PC-3 (cell line): ENCODE results near the gene PLEKHM3. TPM values are rescaled to one million over a fixed set of nuclear protein-coding genes. Genes with fewer than 3 reads are reported as not detected.

Experiments used
- ATAC-seq: fragments of 200-7000 bp; cut with Tn5 transposase; 2 replicates; pipeline ENCODE4 v1.9.1; 2020; ENCODE audit warnings: mild to moderate bottlenecking, moderate library complexity
- BruUV-seq: library from RNA; stranded (reverse); fragments of 400-500 nt; replicated peaks from 2 replicates; lab custom pipeline; 2021; lab: Mats Ljungman, UMichigan
- CTCF ChIA-PET: fragments of 300-600 bp; sonication (Branson Sonifier 250); formaldehyde crosslinking; loops from one replicate; lab custom pipeline; 2022; ENCODE audit warnings: antibody characterized with exemption; lab: Charles Lee
- POLR2A ChIA-PET: fragments of 300-600 bp; sonication (Branson Sonifier 250); formaldehyde crosslinking; loops from one replicate; lab custom pipeline; 2022; ENCODE audit warnings: antibody characterized with exemption; ENCODE audit not compliant: unreplicated experiment; lab: Charles Lee
- DNase-seq: peaks from one replicate; pipeline ENCODE4 v3.0.0-alpha.2; 2015
- H2AFZ ChIP-seq: fragments of 300-600 bp; sonication (generic); 2 replicates; pipeline ENCODE4 v1.6.0; 2016; ENCODE audit warnings: antibody characterized with exemption, low read length
- H3F3A ChIP-seq: fragments of 300-600 bp; sonication (generic); one replicate; pipeline ENCODE4 v1.6.0; 2017; ENCODE audit warnings: antibody characterized with exemption, low read length, control low read depth, mild to moderate bottlenecking; ENCODE audit not compliant: unreplicated experiment
- H3K27ac ChIP-seq: fragments of 300-600 bp; sonication (generic); 2 replicates; pipeline ENCODE4 v1.5.1; 2016; ENCODE audit warnings: mild to moderate bottlenecking, low read length
- H3K27me3 ChIP-seq: fragments of 300-600 bp; sonication (generic); 2 replicates; pipeline ENCODE4 v1.6.1; 2016; ENCODE audit warnings: low read length, mixed read lengths
- H3K36me3 ChIP-seq: fragments of 300-600 bp; sonication (generic); 2 replicates; pipeline ENCODE4 v1.6.1; 2016; ENCODE audit warnings: low read depth, mixed run types, low read length, mixed read lengths
- H3K4me1 ChIP-seq: fragments of 300-600 bp; sonication (generic); 2 replicates; pipeline ENCODE4 v1.5.1; 2016; ENCODE audit warnings: low read length; ENCODE audit not compliant: insufficient read depth
- H3K4me2 ChIP-seq: fragments of 300-600 bp; sonication (generic); 2 replicates; pipeline ENCODE4 v1.6.0; 2016; ENCODE audit warnings: low read length
- H3K4me3 ChIP-seq: fragments of 300-600 bp; sonication (generic); 2 replicates; pipeline ENCODE4 v1.5.1; 2016; ENCODE audit warnings: mild to moderate bottlenecking, low read length, mixed read lengths
- H3K79me2 ChIP-seq: fragments of 300-600 bp; sonication (generic); 2 replicates; pipeline ENCODE4 v1.6.1; 2017; ENCODE audit warnings: low read length, mixed read lengths
- H3K9ac ChIP-seq: fragments of 300-600 bp; sonication (generic); 2 replicates; pipeline ENCODE4 v1.6.0; 2016; ENCODE audit warnings: mild to moderate bottlenecking, low read length
- H3K9me2 ChIP-seq: fragments of 300-600 bp; sonication (generic); replicated peaks from 2 replicates; pipeline ENCODE4 v1.6.1; 2016; ENCODE audit warnings: mixed run types, low read length, mixed read lengths
- H3K9me3 ChIP-seq: fragments of 300-600 bp; sonication (generic); 2 replicates; pipeline ENCODE4 v1.6.1; 2016; ENCODE audit warnings: low read length, mixed read lengths
- H4K20me1 ChIP-seq: fragments of 300-600 bp; sonication (generic); 2 replicates; pipeline ENCODE4 v1.6.1; 2016; ENCODE audit warnings: low read length, mixed read lengths
- EZH2 ChIP-seq: fragments of 300-600 bp; sonication (generic); IDR thresholded peaks from one replicate; pipeline ENCODE4 v1.6.1; 2017; ENCODE audit warnings: antibody characterized with exemption, mild to moderate bottlenecking, low read length; ENCODE audit not compliant: unreplicated experiment
- EZH2phosphoT487 ChIP-seq: fragments of 300-600 bp; sonication (generic); IDR thresholded peaks from 2 replicates; pipeline ENCODE4 v1.6.1; 2018; ENCODE audit warnings: mild to moderate bottlenecking, antibody characterized with exemption, low read length, borderline replicate concordance
- intact Hi-C: fragments of 100-400 bp; cut with micrococcal nuclease; formaldehyde crosslinking; loops from 2 replicates; pipeline ENCODE4 v1.9.0; 2023
- total RNA-seq: library from RNA; depleted of rRNA; stranded (reverse); fragments of >200 nt; gene quantifications from 2 replicates; pipeline ENCODE4 v1.2.3, GENCODE V29; 2014
- TF ChIP-seq, protein P1 (sequence below): fragments of 300-600 bp; sonication (generic); conservative IDR thresholded peaks from 2 replicates; pipeline ENCODE4 v1.5.1; 2017; ENCODE audit warnings: antibody characterized with exemption, low read depth, mild to moderate bottlenecking, low read length

PLEKHM3 gene
- total RNA-seq, 1 experiment from 2014 or later = 5.9 TPM

DNA sequence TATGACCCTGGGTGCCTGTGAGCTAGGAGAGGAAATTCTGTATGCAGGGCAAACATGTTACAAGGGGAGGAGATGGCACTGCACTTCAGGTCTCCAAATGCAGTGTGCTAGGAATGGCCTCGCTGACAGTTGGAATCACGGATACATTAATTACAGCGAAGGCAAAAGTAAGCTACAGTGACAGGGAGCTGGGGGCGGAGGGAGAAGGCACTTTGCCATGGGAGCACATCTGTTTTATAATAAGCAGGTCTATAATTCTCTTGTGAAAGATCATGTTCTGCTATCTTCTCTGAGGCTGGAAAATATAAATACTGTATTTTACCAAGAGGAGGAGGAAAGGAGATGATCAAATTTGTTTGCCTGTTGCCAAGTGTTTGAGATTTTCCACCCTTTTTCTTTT is 199.3 kb downstream of the PLEKHM3 start:
- intact Hi-C loops = no loop called here
- H3K4me2 ChIP-seq = no peak overlapping the region
- no peak overlapping the region for H3K9ac ChIP-seq
- no peaks in the 10 kb centered on the region for H4K20me1 ChIP-seq
- TF ChIP-seq EZH2 (no peak), EZH2phosphoT487 (no peak)
- TF ChIP-seq, protein P1, sequence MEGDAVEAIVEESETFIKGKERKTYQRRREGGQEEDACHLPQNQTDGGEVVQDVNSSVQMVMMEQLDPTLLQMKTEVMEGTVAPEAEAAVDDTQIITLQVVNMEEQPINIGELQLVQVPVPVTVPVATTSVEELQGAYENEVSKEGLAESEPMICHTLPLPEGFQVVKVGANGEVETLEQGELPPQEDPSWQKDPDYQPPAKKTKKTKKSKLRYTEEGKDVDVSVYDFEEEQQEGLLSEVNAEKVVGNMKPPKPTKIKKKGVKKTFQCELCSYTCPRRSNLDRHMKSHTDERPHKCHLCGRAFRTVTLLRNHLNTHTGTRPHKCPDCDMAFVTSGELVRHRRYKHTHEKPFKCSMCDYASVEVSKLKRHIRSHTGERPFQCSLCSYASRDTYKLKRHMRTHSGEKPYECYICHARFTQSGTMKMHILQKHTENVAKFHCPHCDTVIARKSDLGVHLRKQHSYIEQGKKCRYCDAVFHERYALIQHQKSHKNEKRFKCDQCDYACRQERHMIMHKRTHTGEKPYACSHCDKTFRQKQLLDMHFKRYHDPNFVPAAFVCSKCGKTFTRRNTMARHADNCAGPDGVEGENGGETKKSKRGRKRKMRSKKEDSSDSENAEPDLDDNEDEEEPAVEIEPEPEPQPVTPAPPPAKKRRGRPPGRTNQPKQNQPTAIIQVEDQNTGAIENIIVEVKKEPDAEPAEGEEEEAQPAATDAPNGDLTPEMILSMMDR = no peak
- peaks cover 32% of the 10 kb centered on the region for H3K4me1 ChIP-seq
- no peak for DNase-seq
- no TSS peak for BruUV-seq
- no peaks in the 10 kb centered on the region for H3K9me2 ChIP-seq
- no peaks in the 10 kb centered on the region for H3F3A ChIP-seq
- no peaks in the 10 kb centered on the region for H3K27me3 ChIP-seq
- ChIA-PET CTCF (no interaction called here), POLR2A (no interaction called here)
- no peak overlapping the region for H2AFZ ChIP-seq
- no peak for ATAC-seq
- H3K9me3 ChIP-seq = no peaks in the 10 kb centered on the region
- no peak overlapping the region for H3K4me3 ChIP-seq
- H3K79me2 ChIP-seq = no peaks in the 10 kb centered on the region
- H3K36me3 ChIP-seq = no peaks in the 10 kb centered on the region
- no peak overlapping the region for H3K27ac ChIP-seq

DNA sequence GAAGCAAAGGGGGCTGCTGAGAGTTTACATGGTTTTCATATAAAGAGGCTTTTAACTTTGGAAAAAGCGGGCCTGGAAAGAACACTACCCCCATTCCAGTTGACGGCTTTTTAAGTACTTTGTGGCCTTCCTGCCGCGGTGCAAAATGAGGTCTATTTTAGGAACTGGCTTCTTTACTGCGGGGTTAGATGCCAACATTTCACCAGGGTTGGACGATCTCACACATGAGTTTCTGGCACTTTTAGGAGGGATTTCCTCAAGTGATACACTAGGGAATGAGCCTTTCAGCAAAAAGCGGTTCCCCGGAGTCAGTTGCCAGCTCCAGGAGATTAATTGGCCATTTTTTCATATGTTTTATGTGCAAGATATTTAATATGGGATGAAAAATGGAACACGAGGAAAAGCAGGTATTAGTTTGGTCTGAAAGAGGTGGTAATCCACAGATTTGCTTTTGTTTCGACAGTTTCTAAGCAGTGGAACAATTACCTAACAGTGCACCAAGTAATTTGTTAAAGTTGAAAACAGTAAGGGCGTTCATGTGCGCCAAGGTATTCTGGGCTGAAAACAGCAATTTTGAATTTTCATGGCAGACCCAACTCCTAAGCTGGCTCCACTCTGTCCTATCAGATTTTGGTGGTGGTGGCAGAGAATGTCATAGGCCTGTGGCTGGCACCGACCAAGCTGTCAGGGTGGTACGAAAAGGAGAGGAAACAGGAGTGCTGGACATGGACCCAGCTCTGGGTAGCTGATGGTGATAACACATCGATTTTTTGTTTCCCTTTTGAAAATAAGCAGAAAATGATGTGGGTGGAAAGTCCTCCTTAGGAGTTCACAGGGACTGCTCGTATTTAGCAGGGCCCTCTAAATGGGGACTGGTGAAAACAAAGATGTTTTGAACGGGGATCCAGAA is 200.0 kb downstream of the PLEKHM3 start:
- no peak overlapping the region for H3K27ac ChIP-seq
- intact Hi-C loops = no loop called here
- POLR2A ChIA-PET = no interaction called here

More for the DNA sequence above, 200.0 kb downstream of the PLEKHM3 start:
- no peaks in the 10 kb centered on the region for H4K20me1 ChIP-seq
- no peaks in the 10 kb centered on the region for H3K36me3 ChIP-seq
- no peaks in the 10 kb centered on the region for H3K79me2 ChIP-seq
- H3F3A ChIP-seq = no peaks in the 10 kb centered on the region
- ATAC-seq = no peak
- H3K4me3 ChIP-seq = no peak overlapping the region
- no peak overlapping the region for H2AFZ ChIP-seq
- no peak overlapping the region for H3K4me2 ChIP-seq
- H3K27me3 ChIP-seq = no peaks in the 10 kb centered on the region
- H3K9me2 ChIP-seq = no peaks in the 10 kb centered on the region
- no peak for DNase-seq
- CTCF ChIA-PET = no interaction called here
- TF ChIP-seq EZH2phosphoT487 (no peak), EZH2 (no peak)
- TF ChIP-seq, protein P1 = no peak
- BruUV-seq = no TSS peak
- no peaks in the 10 kb centered on the region for H3K9me3 ChIP-seq
- H3K4me1 ChIP-seq = peaks cover 36% of the 10 kb centered on the region
- no peak overlapping the region for H3K9ac ChIP-seq
